ENCODE results near the gene PRKCG. TPM values are rescaled to one million over a fixed set of nuclear protein-coding genes. Genes with fewer than 3 reads are reported as not detected.
A peak's percentile ranks its signal among the peaks of the same experiment; 100 is the strongest.

The PRKCG gene
- total and polyA plus RNA-seq, 2 experiments from 2014 or later, result 0.18 TPM; not detected in 1

DNA sequence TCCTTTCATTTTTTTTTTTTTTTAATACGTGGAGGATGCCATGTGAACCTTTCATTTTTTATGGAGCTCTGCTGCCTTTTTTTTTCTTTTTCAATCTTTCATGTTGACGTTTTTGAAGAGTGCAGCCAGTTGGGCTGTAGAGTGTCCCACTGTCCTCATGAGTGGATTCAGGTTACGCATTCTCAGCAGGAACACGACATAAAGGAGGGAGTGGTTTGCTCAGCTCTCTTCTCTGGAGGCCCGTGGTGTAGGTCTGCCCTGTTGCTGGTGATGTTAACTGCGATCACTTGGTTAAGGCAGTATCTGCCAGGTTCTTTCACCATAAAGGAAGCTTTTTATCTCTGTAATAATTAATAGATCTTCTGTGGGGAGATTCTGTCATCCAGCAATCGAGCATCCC lies 54.0 kb downstream of the PRKCG start:
- no peaks in the 10 kb centered on the region for H4K20me1 ChIP-seq (ENCODE audit: insufficient read depth, poor library complexity, severe bottlenecking)
- no peak overlapping the region for H2AFZ ChIP-seq
- H3K79me2 ChIP-seq, result no peaks in the 10 kb centered on the region
- no peaks in the 10 kb centered on the region for H3K4me1 ChIP-seq (ENCODE audit: insufficient read depth)
- H3K27ac ChIP-seq, result no peak overlapping the region
- no peak overlapping the region for H3K4me2 ChIP-seq
- no peaks in the 10 kb centered on the region for H3K9me2 ChIP-seq (replicated peaks; ENCODE audit: insufficient read depth)
- H3K4me3 ChIP-seq, result no peak overlapping the region
- H3K9me3 ChIP-seq (ENCODE audit: low read depth), result no peaks in the 10 kb centered on the region
- H3K27me3 ChIP-seq, result peaks cover 15% of the 10 kb centered on the region
- 60% methylated on average over 7 of the region's 7 CpGs for WGBS (ENCODE audit: low lambda C conversion rate, missing lambda C conversion rate)
- no peak for TF ChIP-seq EZH2 (IDR thresholded peaks at IDR 0.05; ENCODE audit: borderline replicate concordance)
- TF ChIP-seq, protein P1, sequence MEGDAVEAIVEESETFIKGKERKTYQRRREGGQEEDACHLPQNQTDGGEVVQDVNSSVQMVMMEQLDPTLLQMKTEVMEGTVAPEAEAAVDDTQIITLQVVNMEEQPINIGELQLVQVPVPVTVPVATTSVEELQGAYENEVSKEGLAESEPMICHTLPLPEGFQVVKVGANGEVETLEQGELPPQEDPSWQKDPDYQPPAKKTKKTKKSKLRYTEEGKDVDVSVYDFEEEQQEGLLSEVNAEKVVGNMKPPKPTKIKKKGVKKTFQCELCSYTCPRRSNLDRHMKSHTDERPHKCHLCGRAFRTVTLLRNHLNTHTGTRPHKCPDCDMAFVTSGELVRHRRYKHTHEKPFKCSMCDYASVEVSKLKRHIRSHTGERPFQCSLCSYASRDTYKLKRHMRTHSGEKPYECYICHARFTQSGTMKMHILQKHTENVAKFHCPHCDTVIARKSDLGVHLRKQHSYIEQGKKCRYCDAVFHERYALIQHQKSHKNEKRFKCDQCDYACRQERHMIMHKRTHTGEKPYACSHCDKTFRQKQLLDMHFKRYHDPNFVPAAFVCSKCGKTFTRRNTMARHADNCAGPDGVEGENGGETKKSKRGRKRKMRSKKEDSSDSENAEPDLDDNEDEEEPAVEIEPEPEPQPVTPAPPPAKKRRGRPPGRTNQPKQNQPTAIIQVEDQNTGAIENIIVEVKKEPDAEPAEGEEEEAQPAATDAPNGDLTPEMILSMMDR (IDR thresholded peaks at IDR 0.05; ENCODE audit: poor library complexity), result no peak
- TF ChIP-seq EZH2phosphoT487 (IDR thresholded peaks at IDR 0.05; ENCODE audit: low read depth, severe bottlenecking, unreplicated experiment), result no peak
- H3K36me3 ChIP-seq (replicated peaks; ENCODE audit: insufficient read depth, low read depth), result no peaks in the 10 kb centered on the region
- no peak for DNase-seq (ENCODE audit: low spot score)

DNA sequence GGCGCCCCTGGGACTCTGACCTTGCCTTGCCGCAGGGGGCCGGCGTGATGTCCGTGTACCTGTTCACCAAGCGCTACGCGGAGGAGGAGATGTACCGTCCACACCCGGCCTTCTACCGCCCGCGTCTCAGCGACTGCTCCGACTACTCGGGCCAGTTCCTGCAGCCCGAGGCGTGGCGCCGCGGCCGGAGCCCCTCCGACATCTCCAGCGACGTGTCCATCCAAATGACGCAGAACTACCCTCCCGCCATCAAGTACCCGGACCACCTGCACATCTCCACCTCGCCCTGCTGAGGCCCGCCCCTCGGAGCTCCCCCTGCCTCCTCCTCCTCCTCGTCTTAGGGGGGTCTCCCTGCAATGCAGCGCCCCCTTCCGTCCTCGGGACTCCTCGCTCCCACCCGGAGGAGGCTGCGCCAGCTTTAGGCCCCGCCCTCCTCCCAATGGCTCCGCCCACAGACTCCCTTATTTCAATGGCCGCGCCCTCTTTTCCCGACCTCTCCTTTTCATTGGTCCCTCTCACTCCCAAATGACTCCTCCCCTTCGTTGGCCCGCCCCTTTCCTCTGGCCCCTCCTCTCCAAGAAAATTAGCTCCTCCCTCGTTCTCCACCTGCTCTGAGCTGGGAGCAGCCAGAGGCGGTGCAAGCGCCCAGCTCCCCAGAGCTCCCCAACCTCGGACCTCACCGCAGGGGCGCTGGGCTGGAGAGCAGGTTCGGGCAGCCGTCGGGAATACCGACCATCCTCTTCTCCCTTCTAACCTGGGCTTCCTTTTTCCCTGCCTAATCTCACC lies 60.2 kb downstream of the PRKCG start:
- Histone ChIP-seq H3K27me3 (peaks cover 65% of the 10 kb centered on the region), H3K79me2 (no peaks in the 10 kb centered on the region), H3K4me1 (ENCODE audit: insufficient read depth) (no peaks in the 10 kb centered on the region), H3K27ac (no peak overlapping the region), H4K20me1 (ENCODE audit: insufficient read depth, poor library complexity, severe bottlenecking) (no peaks in the 10 kb centered on the region), H3K9me3 (ENCODE audit: low read depth) (no peaks in the 10 kb centered on the region), H2AFZ (no peak overlapping the region), H3K4me2 (no peak overlapping the region), H3K9me2 (replicated peaks; ENCODE audit: insufficient read depth) (no peaks in the 10 kb centered on the region), H3K36me3 (replicated peaks; ENCODE audit: insufficient read depth, low read depth) (no peaks in the 10 kb centered on the region), H3K4me3 (no peak overlapping the region)
- TF ChIP-seq, protein P1 (IDR thresholded peaks at IDR 0.05; ENCODE audit: poor library complexity), result no peak
- peak; percentile 62 for TF ChIP-seq EZH2 (IDR thresholded peaks at IDR 0.05; ENCODE audit: borderline replicate concordance)
- peak; percentile 24 for DNase-seq (ENCODE audit: low spot score)
- 10% methylated on average over 40 of the region's 55 CpGs for WGBS (ENCODE audit: low lambda C conversion rate, missing lambda C conversion rate)

DNA sequence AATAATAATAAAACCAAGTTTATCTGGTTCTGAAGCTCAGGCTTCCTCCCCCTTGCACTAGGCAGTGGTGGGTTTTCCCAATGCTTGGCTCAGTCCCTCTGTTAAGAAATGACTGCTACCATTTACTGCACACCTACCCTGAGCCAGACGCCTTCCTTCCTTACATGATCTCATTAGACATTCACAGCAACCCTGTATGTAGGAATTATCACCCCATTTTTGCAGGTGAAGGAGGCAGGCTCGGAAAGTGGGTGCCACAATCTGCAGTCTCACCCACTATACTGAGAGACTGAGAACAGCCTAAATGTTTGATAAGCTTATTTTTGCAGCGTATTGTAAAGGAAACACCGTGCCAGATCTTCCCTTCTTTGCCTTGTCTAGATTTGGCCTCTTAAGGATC lies 62.4 kb downstream of the PRKCG start:
- H4K20me1 ChIP-seq (ENCODE audit: insufficient read depth, poor library complexity, severe bottlenecking), result no peaks in the 10 kb centered on the region
- H3K4me2 ChIP-seq, result no peak overlapping the region
- no peaks in the 10 kb centered on the region for H3K4me1 ChIP-seq (ENCODE audit: insufficient read depth)

More for the DNA sequence above, 62.4 kb downstream of the PRKCG start:
- Histone ChIP-seq H3K27ac (no peak overlapping the region), H3K36me3 (replicated peaks; ENCODE audit: insufficient read depth, low read depth) (no peaks in the 10 kb centered on the region), H3K4me3 (no peak overlapping the region), H2AFZ (no peak overlapping the region), H3K9me3 (ENCODE audit: low read depth) (no peaks in the 10 kb centered on the region), H3K27me3 (peaks cover 69% of the 10 kb centered on the region), H3K9me2 (replicated peaks; ENCODE audit: insufficient read depth) (no peaks in the 10 kb centered on the region), H3K79me2 (no peaks in the 10 kb centered on the region)
- DNase-seq (ENCODE audit: low spot score), result no peak
- 89% methylated on average over 4 of the region's 4 CpGs for WGBS (ENCODE audit: low lambda C conversion rate, missing lambda C conversion rate)
- TF ChIP-seq, protein P1 (IDR thresholded peaks at IDR 0.05; ENCODE audit: poor library complexity), result no peak
- TF ChIP-seq EZH2phosphoT487 (IDR thresholded peaks at IDR 0.05; ENCODE audit: low read depth, severe bottlenecking, unreplicated experiment), result no peak

All from hepatocyte (in vitro differentiated cells).